Stimulated activated CD8-positive, alpha-beta memory T cell treated with anti-CD3 and anti-CD28 coated beads, Interleukin-7, amount 100 ng/mL, for 24 hours (primary cell): ENCODE data around the gene NCKAP5.

ENCODE experiments used
- DNase-seq: peaks from one replicate; pipeline ENCODE4 v3.0.0-alpha.2; 2020; ENCODE audit warnings: low read depth

NCKAP5 gene

GRCh38 chr2:132754392-132754791 lies 813.9 kb downstream of the NCKAP5 start:
- DNase-seq: no peak

GRCh38 chr2:132752421-132753206 lies 815.6 kb downstream of the NCKAP5 start:
- DNase-seq: no peak

- no peak for DNase-seq
These were observed 816.4 kb downstream of the NCKAP5 start for GRCh38 chr2:132751836-132752235.

DNA sequence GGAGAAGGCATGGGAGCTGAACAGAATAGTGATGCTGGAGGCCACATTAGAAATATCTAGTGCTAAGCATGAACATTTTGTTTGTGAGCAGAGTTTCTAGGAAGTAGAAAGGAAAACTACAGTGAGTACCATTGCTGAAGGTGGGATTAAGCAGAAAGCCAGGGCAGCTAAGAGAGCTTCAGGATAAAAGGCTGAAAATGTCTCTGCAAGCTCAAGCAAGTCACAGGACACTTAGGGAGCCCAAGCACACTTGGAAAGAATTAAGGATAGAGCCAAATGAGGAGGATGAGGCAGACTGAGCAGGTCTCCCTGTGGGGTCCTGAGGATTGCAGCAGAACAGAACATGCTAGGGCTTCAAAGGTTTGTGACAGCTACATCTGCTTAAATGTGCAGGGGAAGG lies 817.7 kb downstream of the NCKAP5 start:
- no peak for DNase-seq

GRCh38 chr2:132747046-132747445 lies 821.2 kb downstream of the NCKAP5 start:
- DNase-seq: no peak

DNA sequence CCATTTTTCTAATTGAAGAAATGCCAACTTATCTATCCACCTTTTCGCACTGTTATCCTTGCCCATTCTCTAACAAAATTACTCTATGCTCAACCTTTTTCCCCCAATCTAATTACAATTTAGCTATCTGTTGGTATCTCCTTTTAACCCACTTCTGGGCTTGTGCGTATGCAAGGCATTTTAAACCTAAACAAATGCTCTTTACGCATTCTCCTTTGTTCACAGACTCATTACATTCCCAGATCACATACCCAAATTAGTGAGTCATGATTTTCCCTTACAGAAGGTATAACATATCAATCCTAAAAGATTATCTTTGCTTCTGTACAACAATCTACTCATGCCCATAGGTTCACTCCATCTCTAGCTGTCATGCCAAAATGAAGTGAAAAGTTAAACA lies 826.5 kb downstream of the NCKAP5 start:
- no peak for DNase-seq

DNA sequence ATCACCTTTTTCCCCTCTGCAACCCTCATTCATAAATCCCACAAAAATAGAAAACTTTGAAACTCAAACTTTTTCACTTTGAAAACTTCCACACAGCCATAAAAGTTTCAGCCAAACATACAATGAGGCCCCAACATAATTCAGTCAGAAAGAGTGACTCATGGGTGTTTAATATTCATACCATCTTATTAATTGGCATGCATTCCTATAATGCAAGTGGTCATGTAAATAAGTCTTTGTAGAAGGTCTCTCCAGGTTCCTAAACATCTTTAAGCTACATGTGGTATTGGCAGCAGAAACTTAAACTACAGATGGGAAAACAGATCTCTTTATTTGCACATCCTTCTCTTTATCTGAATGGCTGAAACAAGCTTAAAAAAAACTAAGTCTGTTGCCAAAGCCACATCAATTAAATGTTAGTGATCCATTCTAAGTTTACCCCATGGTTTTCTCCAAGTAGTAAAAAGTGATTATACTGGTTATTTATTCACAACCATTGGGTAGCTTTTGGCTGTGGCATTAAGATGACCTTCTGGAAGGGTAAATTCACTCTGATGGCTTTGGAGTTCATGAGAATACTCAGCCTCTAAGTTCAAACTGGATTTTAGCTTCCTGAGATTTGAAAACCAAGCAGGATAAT lies 828.1 kb downstream of the NCKAP5 start:
- DNase-seq: no peak

GRCh38 chr2:132738223-132738622 lies 830.0 kb downstream of the NCKAP5 start:
- DNase-seq: no peak

GRCh38 chr2:132736059-132736458 lies 832.2 kb downstream of the NCKAP5 start:
- DNase-seq: no peak

GRCh38 chr2:132734961-132735360 lies 833.3 kb downstream of the NCKAP5 start:
- DNase-seq: no peak

GRCh38 chr2:132733094-132733493 lies 835.2 kb downstream of the NCKAP5 start:
- DNase-seq: no peak

DNA sequence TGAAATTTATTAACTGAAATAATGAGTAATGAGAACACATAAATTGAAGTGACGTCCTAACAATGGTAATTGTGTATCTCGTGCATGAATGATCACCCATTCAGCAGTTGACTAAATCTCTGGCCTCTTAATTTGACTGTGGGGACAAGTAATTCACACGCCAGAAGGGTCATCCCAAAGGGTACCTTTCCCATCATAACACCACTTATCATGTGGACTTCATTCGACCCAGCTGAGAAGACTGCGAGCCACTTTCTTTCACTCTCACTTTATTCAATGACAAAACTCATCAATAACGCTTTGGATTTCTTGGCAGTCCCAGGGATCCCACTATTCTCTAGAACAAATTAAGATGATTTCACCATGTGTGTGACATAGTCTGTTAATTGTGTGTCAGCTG lies 835.6 kb downstream of the NCKAP5 start:
- no peak for DNase-seq

DNA sequence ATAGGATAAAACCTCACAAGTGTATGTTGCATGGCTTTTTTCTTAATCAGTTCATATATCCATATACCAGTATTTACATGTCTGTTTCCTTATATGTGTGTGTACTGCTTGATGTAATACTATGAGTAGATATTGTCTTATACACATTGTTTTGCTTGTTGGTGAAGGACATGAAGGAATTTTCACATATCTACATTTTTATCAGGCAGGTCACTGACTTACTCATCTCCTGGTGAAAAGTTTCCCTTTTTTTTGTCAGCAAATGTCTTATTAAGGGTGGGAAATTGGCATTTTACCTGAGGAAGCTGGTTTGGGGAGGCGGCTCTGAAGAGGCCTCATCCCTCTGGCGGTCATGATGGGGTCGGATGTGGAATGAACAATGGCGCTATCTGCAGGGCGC lies 836.8 kb downstream of the NCKAP5 start:
- no peak for DNase-seq

DNA sequence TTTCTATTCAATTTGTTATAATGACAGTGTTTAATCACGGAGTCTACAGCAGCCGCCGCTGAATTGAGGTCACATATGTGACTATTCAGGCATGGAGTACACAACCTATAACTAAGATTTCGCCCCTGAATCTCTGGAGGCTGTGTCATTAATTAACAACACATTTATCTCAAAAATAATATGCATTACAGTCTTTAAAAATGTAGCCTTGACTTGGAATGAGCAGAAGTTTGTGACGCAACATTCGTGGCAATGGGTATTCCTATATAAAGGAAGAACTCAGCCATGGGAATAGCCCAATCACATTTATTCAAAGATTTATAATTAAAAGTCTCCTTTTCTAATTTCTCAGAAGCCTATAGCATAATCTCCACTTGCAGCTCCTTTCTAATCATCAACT lies 837.7 kb downstream of the NCKAP5 start:
- DNase-seq: no peak

DNA sequence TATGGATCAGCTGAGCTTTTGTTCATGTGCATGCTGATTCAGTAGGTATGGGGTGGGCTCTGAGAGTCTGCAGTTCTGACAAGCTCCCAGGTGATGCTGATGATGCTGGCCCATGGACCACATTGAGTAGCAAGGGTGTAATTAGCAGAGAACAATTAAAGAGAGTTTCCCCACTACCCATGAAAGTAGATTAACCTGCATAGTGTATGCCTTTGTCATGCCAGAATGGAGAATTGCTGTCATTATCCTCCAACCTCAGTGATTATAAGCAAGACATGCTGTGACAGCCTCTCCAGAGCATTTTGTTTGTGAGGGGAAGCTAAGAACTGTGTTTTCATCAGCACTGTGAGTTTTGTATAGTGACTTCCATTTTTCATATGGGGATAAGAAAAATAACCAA lies 838.7 kb downstream of the NCKAP5 start:
- DNase-seq: no peak

DNA sequence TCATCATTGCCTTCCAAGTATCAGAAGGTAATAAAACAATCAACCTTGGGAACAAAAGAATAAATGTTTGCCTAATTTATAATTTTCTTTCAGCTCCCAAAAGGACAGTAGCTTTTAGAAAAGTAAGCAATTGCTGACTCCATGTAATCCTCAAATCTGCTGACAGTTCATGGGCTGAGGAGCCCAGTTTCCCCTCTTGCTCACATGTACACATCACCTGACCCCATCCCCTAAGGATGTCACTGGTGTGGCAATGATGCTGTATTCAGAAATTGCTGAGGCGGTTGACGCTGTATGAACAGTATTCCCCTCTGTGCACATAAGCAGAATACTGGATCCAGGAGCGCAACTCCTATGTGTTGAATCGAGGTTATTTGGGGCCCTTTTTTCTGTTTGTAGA lies 842.1 kb downstream of the NCKAP5 start:
- no peak for DNase-seq

GRCh38 chr2:132725748-132726147 lies 842.5 kb downstream of the NCKAP5 start:
- no peak for DNase-seq

DNA sequence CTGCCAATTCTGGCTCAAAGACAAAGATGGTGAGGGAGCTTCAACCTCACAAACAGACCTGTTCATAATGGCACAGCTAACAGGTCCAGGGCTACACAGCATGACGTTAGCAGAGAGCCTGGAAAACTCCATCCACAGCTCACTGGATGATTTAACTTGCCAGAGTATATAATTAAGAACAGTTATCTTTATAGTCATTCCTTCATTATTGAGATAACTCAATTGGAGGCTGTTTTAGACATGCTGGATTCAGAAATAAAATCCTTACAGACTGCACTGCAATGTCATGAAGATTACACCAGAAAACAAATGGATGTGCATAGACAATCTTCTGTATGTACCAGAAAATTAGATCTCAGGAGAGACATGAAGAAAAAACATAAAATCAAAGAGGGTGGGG lies 843.1 kb downstream of the NCKAP5 start:
- DNase-seq: no peak

GRCh38 chr2:132721938-132722337 lies 846.3 kb downstream of the NCKAP5 start:
- no peak for DNase-seq

GRCh38 chr2:132720393-132720792 lies 847.9 kb downstream of the NCKAP5 start:
- no peak for DNase-seq

GRCh38 chr2:132719480-132719879 lies 848.8 kb downstream of the NCKAP5 start:
- DNase-seq: no peak

GRCh38 chr2:132716954-132717353 lies 851.3 kb downstream of the NCKAP5 start:
- DNase-seq: no peak

DNA sequence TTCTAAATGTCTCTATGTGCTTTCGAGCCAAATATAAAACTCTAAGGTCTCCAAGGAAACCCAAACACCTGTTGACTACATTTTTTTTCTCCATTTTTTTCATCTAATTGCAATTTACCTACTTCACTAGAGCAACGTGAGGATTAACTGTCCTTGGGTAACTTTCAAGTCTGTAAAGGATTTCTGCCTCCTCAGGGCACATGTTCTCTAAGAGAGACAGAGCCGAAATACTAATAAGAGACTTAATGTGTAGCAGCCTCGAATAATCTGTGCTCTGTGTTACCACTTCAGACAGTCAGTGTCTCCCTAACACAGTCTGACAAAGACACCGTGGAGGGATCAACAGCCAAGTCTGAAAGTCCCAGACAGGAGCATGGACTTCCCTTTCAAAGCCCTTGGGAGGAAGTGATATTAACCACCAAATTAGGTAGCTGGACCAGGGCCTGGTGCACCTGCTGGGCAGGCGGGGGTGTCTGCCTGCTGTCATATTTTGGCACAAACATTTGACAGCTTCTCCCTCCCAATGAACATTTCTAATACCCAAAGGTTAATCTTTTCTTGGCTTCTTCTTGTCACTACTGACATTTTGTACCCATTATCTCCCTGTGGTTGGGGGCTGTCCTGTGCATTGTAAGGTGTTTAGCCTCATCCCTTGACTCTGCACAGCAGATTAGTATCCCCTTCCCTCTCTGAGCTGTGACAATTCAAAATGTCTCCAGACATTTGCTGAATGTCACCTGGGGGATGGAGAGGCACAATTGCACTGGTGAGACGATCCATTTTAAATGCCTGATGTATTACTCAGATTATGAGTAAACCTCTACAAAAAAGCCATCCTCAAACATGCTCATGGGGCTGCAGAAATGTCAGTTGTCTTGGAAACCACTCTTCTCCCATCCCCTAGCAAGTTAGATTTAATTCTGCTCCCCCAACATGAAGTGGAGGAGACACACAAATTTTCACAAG lies 852.6 kb downstream of the NCKAP5 start:
- DNase-seq: no peak
